Measurements from ENCODE around the gene ALAD. TPM values are rescaled to one million over a fixed set of nuclear protein-coding genes. Genes with fewer than 3 reads are reported as not detected.
A peak's percentile ranks its signal among the peaks of the same experiment; 100 is the strongest.

Gene ALAD
- total and polyA plus RNA-seq, 9 of the 15 experiments (the other 6 are each of a cell fraction or from before 2014, with no cell fraction given): 1.3 to 12.7 (median 6.8) TPM

- peaks cover 2 to 13% of the 10 kb centered on the region in 2 experiments; a peak in 2 of 5 replicates for H3K27me3 ChIP-seq (ENCODE audit: control insufficient read depth in 2 of 2, insufficient read depth in 2 of 2, low read length in 2 of 2)
- H3K4me3 ChIP-seq: no peak overlapping the region
- H3K9me3 ChIP-seq (replicated peaks; ENCODE audit: control insufficient read depth, insufficient read depth, low read depth, low read length): no peaks in the 10 kb centered on the region
- 0% methylated on average over 1 of the region's 1 CpG for WGBS (ENCODE audit: insufficient coverage, low coverage, missing lambda C conversion rate)
- no peak overlapping the region for H3K27ac ChIP-seq (ENCODE audit: extremely low read depth, low read depth, low read length)
- in situ Hi-C loops (cut with MboI) (no loop called here), intact Hi-C loops (cut with micrococcal nuclease) (no loop called here)
- POLR2A ChIA-PET: interaction anchor here (0.6 to 2.2 kb wide), 7 partner anchors 9 to 131 kb away, joined by 3 to 22 read pairs (median 5); partner anchors contain the start of genes C9orf43, FKBP15, POLE3 and SLC31A1
- no peak overlapping the region for H2AFZ ChIP-seq (ENCODE audit: low read depth, low read length)
- FAIRE-seq: peak; percentile 37
- H4K20me1 ChIP-seq (replicated peaks; ENCODE audit: control insufficient read depth, insufficient read depth, low read length): no peaks in the 10 kb centered on the region
- H3K9me1 ChIP-seq (ENCODE audit: control insufficient read depth, insufficient read depth, low read length): no peaks in the 10 kb centered on the region
- ATAC-seq: peak; percentile 71
- H3K4me1 ChIP-seq (replicated peaks in 1 of 2; ENCODE audit: control insufficient read depth in 2 of 2, insufficient read depth in 2 of 2, low read length in 2 of 2): peaks cover 3 to 10% of the 10 kb centered on the region in 2 experiments; a peak in 3 of 5 replicates
- H3K79me2 ChIP-seq (ENCODE audit: control insufficient read depth, insufficient read depth, low read length): no peaks in the 10 kb centered on the region
- BruUV-seq (replicated peaks): no TSS peak
- no peak overlapping the region for H3K9ac ChIP-seq (ENCODE audit: insufficient read depth in 1 of 2, low read depth in 2 of 2, low read length in 2 of 2)
- CTCF ChIA-PET (ENCODE audit: low intra/inter-chr PET ratio): no interaction called here
- DNase-seq (ENCODE audit: extremely low read depth in 1 of 4, low spot score in 3 of 4): peak in 1 of 4 experiments; percentile 30
- no peak overlapping the region for H3K4me2 ChIP-seq (ENCODE audit: insufficient read depth, low read length)
- no peaks in the 10 kb centered on the region for H3K36me3 ChIP-seq (ENCODE audit: control insufficient read depth, insufficient read depth, low read length)
- TF ChIP-seq TAF7 (tag; IDR thresholded peaks at IDR 0.05): no peak
- no peak for TF ChIP-seq PTRF (tag; IDR thresholded peaks at IDR 0.05)
- no peak for TF ChIP-seq CBX8 (IDR thresholded peaks at IDR 0.05; ENCODE audit: borderline replicate concordance, extremely low read depth, low read depth, low read length, poor library complexity, severe bottlenecking)
- TF ChIP-seq, protein P1, sequence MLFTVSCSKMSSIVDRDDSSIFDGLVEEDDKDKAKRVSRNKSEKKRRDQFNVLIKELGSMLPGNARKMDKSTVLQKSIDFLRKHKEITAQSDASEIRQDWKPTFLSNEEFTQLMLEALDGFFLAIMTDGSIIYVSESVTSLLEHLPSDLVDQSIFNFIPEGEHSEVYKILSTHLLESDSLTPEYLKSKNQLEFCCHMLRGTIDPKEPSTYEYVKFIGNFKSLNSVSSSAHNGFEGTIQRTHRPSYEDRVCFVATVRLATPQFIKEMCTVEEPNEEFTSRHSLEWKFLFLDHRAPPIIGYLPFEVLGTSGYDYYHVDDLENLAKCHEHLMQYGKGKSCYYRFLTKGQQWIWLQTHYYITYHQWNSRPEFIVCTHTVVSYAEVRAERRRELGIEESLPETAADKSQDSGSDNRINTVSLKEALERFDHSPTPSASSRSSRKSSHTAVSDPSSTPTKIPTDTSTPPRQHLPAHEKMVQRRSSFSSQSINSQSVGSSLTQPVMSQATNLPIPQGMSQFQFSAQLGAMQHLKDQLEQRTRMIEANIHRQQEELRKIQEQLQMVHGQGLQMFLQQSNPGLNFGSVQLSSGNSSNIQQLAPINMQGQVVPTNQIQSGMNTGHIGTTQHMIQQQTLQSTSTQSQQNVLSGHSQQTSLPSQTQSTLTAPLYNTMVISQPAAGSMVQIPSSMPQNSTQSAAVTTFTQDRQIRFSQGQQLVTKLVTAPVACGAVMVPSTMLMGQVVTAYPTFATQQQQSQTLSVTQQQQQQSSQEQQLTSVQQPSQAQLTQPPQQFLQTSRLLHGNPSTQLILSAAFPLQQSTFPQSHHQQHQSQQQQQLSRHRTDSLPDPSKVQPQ (CRISPR knock-in tag; IDR thresholded peaks at IDR 0.05; ENCODE audit: borderline replicate concordance): no peak
- TF ChIP-seq, protein P2, sequence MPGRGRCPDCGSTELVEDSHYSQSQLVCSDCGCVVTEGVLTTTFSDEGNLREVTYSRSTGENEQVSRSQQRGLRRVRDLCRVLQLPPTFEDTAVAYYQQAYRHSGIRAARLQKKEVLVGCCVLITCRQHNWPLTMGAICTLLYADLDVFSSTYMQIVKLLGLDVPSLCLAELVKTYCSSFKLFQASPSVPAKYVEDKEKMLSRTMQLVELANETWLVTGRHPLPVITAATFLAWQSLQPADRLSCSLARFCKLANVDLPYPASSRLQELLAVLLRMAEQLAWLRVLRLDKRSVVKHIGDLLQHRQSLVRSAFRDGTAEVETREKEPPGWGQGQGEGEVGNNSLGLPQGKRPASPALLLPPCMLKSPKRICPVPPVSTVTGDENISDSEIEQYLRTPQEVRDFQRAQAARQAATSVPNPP (IDR thresholded peaks at IDR 0.05; ENCODE audit: borderline replicate concordance, insufficient read depth, insufficient read length): no peak
- peak; percentile 83 for TF ChIP-seq NFE2 (IDR thresholded peaks at IDR 0.05; ENCODE audit: low read depth)
- TF ChIP-seq TCF3 (CRISPR knock-in tag; IDR thresholded peaks at IDR 0.05): no peak
- peak; percentile 86 for TF ChIP-seq MAFG (tag; conservative IDR thresholded peaks at IDR 0.05)
- TF ChIP-seq ZNF316 (IDR thresholded peaks at IDR 0.05): peak; percentile 94
- no peak for TF ChIP-seq CCNT2 (IDR thresholded peaks at IDR 0.05; ENCODE audit: borderline replicate concordance, extremely low read depth, insufficient read length, low read depth, low read length)
- TF ChIP-seq DPF2 (IDR thresholded peaks at IDR 0.05): peak; percentile 30; the same call in 1 of the 2 replicates
- TF ChIP-seq, protein P3, sequence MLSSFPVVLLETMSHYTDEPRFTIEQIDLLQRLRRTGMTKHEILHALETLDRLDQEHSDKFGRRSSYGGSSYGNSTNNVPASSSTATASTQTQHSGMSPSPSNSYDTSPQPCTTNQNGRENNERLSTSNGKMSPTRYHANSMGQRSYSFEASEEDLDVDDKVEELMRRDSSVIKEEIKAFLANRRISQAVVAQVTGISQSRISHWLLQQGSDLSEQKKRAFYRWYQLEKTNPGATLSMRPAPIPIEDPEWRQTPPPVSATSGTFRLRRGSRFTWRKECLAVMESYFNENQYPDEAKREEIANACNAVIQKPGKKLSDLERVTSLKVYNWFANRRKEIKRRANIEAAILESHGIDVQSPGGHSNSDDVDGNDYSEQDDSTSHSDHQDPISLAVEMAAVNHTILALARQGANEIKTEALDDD (IDR thresholded peaks at IDR 0.05): no peak
- peak; percentile 37; the same call in 1 of the 2 replicates for TF ChIP-seq JUND (IDR thresholded peaks at IDR 0.05; ENCODE audit: borderline replicate concordance, low read depth, low read length)
- TF ChIP-seq JUND (tag; IDR thresholded peaks at IDR 0.05; ENCODE audit: borderline replicate concordance, low read depth, low read length): no peak
- TF ChIP-seq MED1 (CRISPR knock-in tag; IDR thresholded peaks at IDR 0.05; ENCODE audit: borderline replicate concordance): no peak
- peak; percentile 58; the same call in 1 of the 2 replicates for TF ChIP-seq MAFF (IDR thresholded peaks at IDR 0.05; ENCODE audit: low read length)
- TF ChIP-seq ATF7 (IDR thresholded peaks at IDR 0.05): 0 out of 2 replicates have a peak, but pooled peaks have one; percentile 36
- TF ChIP-seq CTBP1 (IDR thresholded peaks at IDR 0.05; ENCODE audit: borderline replicate concordance): peak; percentile 26; the same call in 1 of the 2 replicates
Measured at GRCh38 chr9:113352411-113352810, 48.7 kb downstream of the ALAD start.
